Osteoblast (primary cell): ENCODE results near the gene MED13L. TPM values are rescaled to one million over a fixed set of nuclear protein-coding genes. Genes with fewer than 3 reads are reported as not detected.
A peak's percentile ranks its signal among the peaks of the same experiment; 100 is the strongest.

Experiments used
- DNase-seq: peaks from one replicate; pipeline ENCODE4 v3.0.0; 2011; ENCODE audit warnings: low spot score, mixed read lengths; ENCODE audit not compliant: insufficient read length; ENCODE audit errors: missing footprints
- H2AFZ ChIP-seq: 2 replicates; pipeline ENCODE4 v1.6.0; 2011; ENCODE audit warnings: mild to moderate bottlenecking, low read length
- H3K27ac ChIP-seq: 2 replicates; pipeline ENCODE4 v1.5.1; 2011; ENCODE audit warnings: mild to moderate bottlenecking, low read depth, low read length, moderate library complexity
- H3K27me3 ChIP-seq: 2 replicates; pipeline ENCODE4 v1.6.0; 2012; ENCODE audit warnings: mild to moderate bottlenecking, control low read depth, inconsistent platforms, low read length, moderate library complexity; ENCODE audit not compliant: insufficient read depth
- H3K36me3 ChIP-seq: 2 replicates; pipeline ENCODE4 v1.5.1; 2011; ENCODE audit warnings: mild to moderate bottlenecking, low read length, control low read depth, moderate library complexity; ENCODE audit not compliant: insufficient read depth
- H3K4me1 ChIP-seq: 2 replicates; pipeline ENCODE4 v1.5.1; 2011; ENCODE audit warnings: mild to moderate bottlenecking, low read length, control low read depth, moderate library complexity; ENCODE audit not compliant: insufficient read depth
- H3K4me2 ChIP-seq: 2 replicates; pipeline ENCODE4 v1.6.0; 2011; ENCODE audit warnings: mild to moderate bottlenecking, low read length; ENCODE audit not compliant: insufficient read depth
- H3K4me3 ChIP-seq: fragments of 200-600 bp; sonication (generic); 3 replicates; pipeline ENCODE4 v1.5.1; 2012; ENCODE audit warnings: mild to moderate bottlenecking, low read length, inconsistent platforms; ENCODE audit not compliant: insufficient read depth
- H3K79me2 ChIP-seq: 2 replicates; pipeline ENCODE4 v1.6.0; 2012; ENCODE audit warnings: mild to moderate bottlenecking, low read length, control low read depth, inconsistent platforms; ENCODE audit not compliant: insufficient read depth
- H3K9me3 ChIP-seq: 2 replicates; pipeline ENCODE4 v1.5.1; 2011; ENCODE audit warnings: low read depth, low read length, control low read depth
- H4K20me1 ChIP-seq: 2 replicates; pipeline ENCODE4 v1.6.0; 2012; ENCODE audit warnings: mild to moderate bottlenecking, low read length, control low read depth; ENCODE audit not compliant: insufficient read depth
- CTCF ChIP-seq: IDR thresholded peaks from 2 replicates; pipeline ENCODE4 v1.5.1; 2011; ENCODE audit warnings: mild to moderate bottlenecking, low read depth, low read length, moderate library complexity; ENCODE audit errors: extremely low read depth
- total RNA-seq: library from RNA; depleted of rRNA; stranded (reverse); fragments of >200 nt; gene quantifications from 2 replicates; pipeline ENCODE4 v1.2.3, GENCODE V29; 2012

Gene MED13L
- total RNA-seq, 1 donor = 359 TPM

GRCh38 chr12:115998119-115998633 is 279.3 kb downstream of the MED13L start:
- Histone ChIP-seq H3K4me1 (peaks cover 12% of the 10 kb centered on the region), H3K4me2 (no peak overlapping the region), H4K20me1 (peaks cover 7% of the 10 kb centered on the region), H3K27ac (peak overlapping the region; percentile 45), H3K36me3 (peaks cover 48% of the 10 kb centered on the region), H3K27me3 (no peaks in the 10 kb centered on the region), H3K9me3 (no peaks in the 10 kb centered on the region), H3K79me2 (peaks cover 14% of the 10 kb centered on the region), H2AFZ (no peak overlapping the region), H3K4me3 (no peak overlapping the region)
- no peak for DNase-seq
- peak; percentile 85 for TF ChIP-seq CTCF

GRCh38 chr12:115993737-115994136 is 283.8 kb downstream of the MED13L start:
- Histone ChIP-seq H4K20me1 (peaks cover 25% of the 10 kb centered on the region), H3K9me3 (no peaks in the 10 kb centered on the region), H3K36me3 (peaks cover 65% of the 10 kb centered on the region), H3K79me2 (peaks cover 40% of the 10 kb centered on the region), H3K4me2 (no peak overlapping the region), H3K27ac (no peak overlapping the region), H3K4me1 (peaks cover 11% of the 10 kb centered on the region), H3K4me3 (no peak overlapping the region), H3K27me3 (no peaks in the 10 kb centered on the region), H2AFZ (no peak overlapping the region)
- no peak for DNase-seq
- no peak for TF ChIP-seq CTCF

- Histone ChIP-seq H3K27me3 (no peaks in the 10 kb centered on the region), H2AFZ (no peak overlapping the region), H3K27ac (no peak overlapping the region), H3K4me3 (no peak overlapping the region), H3K79me2 (peaks cover 65% of the 10 kb centered on the region), H4K20me1 (peaks cover 33% of the 10 kb centered on the region), H3K4me1 (peaks cover 11% of the 10 kb centered on the region), H3K36me3 (peaks cover 50% of the 10 kb centered on the region), H3K9me3 (no peaks in the 10 kb centered on the region), H3K4me2 (no peak overlapping the region)
- peak; percentile 43 for DNase-seq
- TF ChIP-seq CTCF = no peak
Observed at GRCh38 chr12:115990241-115990640, 287.3 kb downstream of the MED13L start.

GRCh38 chr12:115988625-115989563 is 288.6 kb downstream of the MED13L start:
- Histone ChIP-seq H3K27me3 (no peaks in the 10 kb centered on the region), H3K4me1 (peaks cover 11% of the 10 kb centered on the region), H3K36me3 (peaks cover 46% of the 10 kb centered on the region), H3K27ac (no peak overlapping the region), H3K9me3 (no peaks in the 10 kb centered on the region), H4K20me1 (peaks cover 30% of the 10 kb centered on the region), H3K4me2 (no peak overlapping the region), H3K4me3 (no peak overlapping the region), H3K79me2 (peaks cover 58% of the 10 kb centered on the region), H2AFZ (no peak overlapping the region)
- no peak for TF ChIP-seq CTCF
- DNase-seq = no peak
